SK-N-SH (cell line): ENCODE results near the gene MMS22L. TPM values are rescaled to one million over a fixed set of nuclear protein-coding genes. Genes with fewer than 3 reads are reported as not detected.
"Not testable (repeated sequence)": the region's sequence is repeated elsewhere in the genome, so short reads cannot be mapped to it uniquely, and the experiment has no call there.

Source experiments
- CTCF ChIA-PET: fragments of 300-600, 350-600 bp; formaldehyde crosslinking; extraction: SDS; loops from one replicate; lab custom pipeline; 2021; lab: Yijun Ruan, JAX
- POLR2A ChIA-PET: fragments of 350-600 bp; sonication (Branson Sonifier 250); formaldehyde crosslinking; extraction: SDS; loops from one replicate; lab custom pipeline; 2020; ENCODE audit warnings: antibody characterized with exemption, inconsistent platforms; lab: Yijun Ruan, JAX
- DNase-seq: peaks from one replicate; pipeline ENCODE4 v3.0.0; 2012
- H2AFZ ChIP-seq: fragments of 200-600 bp; sonication (generic); 2 replicates; pipeline ENCODE4 v1.8.1; 2016; ENCODE audit warnings: antibody characterized with exemption, mild to moderate bottlenecking, low read depth
- H3F3A ChIP-seq: fragments of 200-600 bp; sonication (generic); replicated peaks from 2 replicates; pipeline ENCODE3; 2016; ENCODE audit warnings: antibody characterized with exemption, mild to moderate bottlenecking; ENCODE audit not compliant: insufficient read depth
- H3K27ac ChIP-seq, 2 experiments: fragments of 200-500 bp in 1 of 2; fragments of 200-600 bp in 1 of 2; sonication (Bioruptor generic) in 1 of 2; sonication (generic), shearing (Covaris generic) in 1 of 2; 2 replicates each; pipeline versions ENCODE4 v1.5.1 to v1.6.1; 2014 to 2016; ENCODE audit warnings: low read depth in 2 of 2, inconsistent platforms in 1 of 2, low read length in 1 of 2, mild to moderate bottlenecking in 1 of 2, mixed read lengths in 1 of 2
- H3K27me3 ChIP-seq: fragments of 200-600 bp; sonication (generic), shearing (Covaris generic); 2 replicates; pipeline ENCODE4 v1.6.1; 2016; ENCODE audit warnings: mixed run types; ENCODE audit not compliant: insufficient read depth
- H3K36me3 ChIP-seq, 2 experiments: fragments of 200-500 bp in 1 of 2; fragments of 200-600 bp in 1 of 2; sonication (Bioruptor generic) in 1 of 2; sonication (generic) in 1 of 2; replicated peaks in 1 of 2; 2 replicates each; pipeline versions ENCODE3 to v1.5.1; 2014 to 2016; ENCODE audit warnings: low read length in 1 of 2, mild to moderate bottlenecking in 1 of 2; ENCODE audit not compliant: insufficient read depth in 2 of 2, control insufficient read depth in 1 of 2
- H3K4me1 ChIP-seq, 2 experiments: fragments of 200-500 bp in 1 of 2; fragments of 200-600 bp in 1 of 2; sonication (Bioruptor generic) in 1 of 2; sonication (generic), shearing (Covaris generic) in 1 of 2; 2 replicates each; pipeline versions ENCODE4 v1.5.1 to v1.6.1; 2014 to 2016; ENCODE audit warnings: low read depth in 1 of 2, low read length in 1 of 2, mixed run types in 1 of 2; ENCODE audit not compliant: insufficient read depth in 2 of 2, control insufficient read depth in 1 of 2
- H3K4me2 ChIP-seq: fragments of 200-600 bp; sonication (generic), shearing (Covaris generic); 2 replicates; pipeline ENCODE4 v1.6.1; 2017; ENCODE audit warnings: mixed run types
- H3K4me3 ChIP-seq, 2 experiments: fragments of 200-500 bp in 1 of 2; fragments of 200-600 bp in 1 of 2; sonication (Bioruptor generic) in 1 of 2; sonication (generic), shearing (Covaris generic) in 1 of 2; 2 replicates each; pipeline versions ENCODE4 v1.5.1 to v1.8.1; 2014 to 2016; ENCODE audit warnings: low read depth in 2 of 2, inconsistent platforms in 1 of 2, low read length in 1 of 2, mild to moderate bottlenecking in 1 of 2, mixed read lengths in 1 of 2, moderate library complexity in 1 of 2
- H3K79me2 ChIP-seq: fragments of 200-600 bp; sonication (generic); 2 replicates; pipeline ENCODE4 v1.8.1; 2017; ENCODE audit warnings: mild to moderate bottlenecking; ENCODE audit not compliant: insufficient read depth
- H3K9ac ChIP-seq: fragments of 200-600 bp; sonication (generic); 2 replicates; pipeline ENCODE4 v1.6.1; 2017; ENCODE audit warnings: mixed run types
- H3K9me2 ChIP-seq: fragments of 200-600 bp; sonication (generic); 2 replicates; pipeline ENCODE4 v1.6.1; 2017; ENCODE audit warnings: mixed run types
- H3K9me3 ChIP-seq: fragments of 200-600 bp; sonication (generic); 2 replicates; pipeline ENCODE4 v1.6.1; 2017; ENCODE audit warnings: mixed run types, mild to moderate bottlenecking, moderate library complexity
- H4K20me1 ChIP-seq: fragments of 200-600 bp; sonication (generic); 2 replicates; pipeline ENCODE4 v1.6.1; 2017; ENCODE audit warnings: mild to moderate bottlenecking, mixed run types; ENCODE audit not compliant: insufficient read depth
- ELF1 ChIP-seq: IDR thresholded peaks from 2 replicates; pipeline ENCODE4 v1.4.0; 2012
- EP300 ChIP-seq, 2 experiments: IDR thresholded peaks; 2 replicates each; pipeline versions ENCODE4 v1.4.0 to v1.6.1; 2012; ENCODE audit warnings: borderline replicate concordance in 1 of 2, low read depth in 1 of 2, low read length in 1 of 2
- EZH2phosphoT487 ChIP-seq: fragments of 200-600 bp; sonication (generic); IDR thresholded peaks from 2 replicates; pipeline ENCODE4 v1.6.1; 2017; ENCODE audit warnings: low read depth, mixed run types, mild to moderate bottlenecking, antibody characterized with exemption, moderate library complexity, borderline replicate concordance
- FOSL2 ChIP-seq: IDR thresholded peaks from 2 replicates; pipeline ENCODE4 v1.4.0; 2012; ENCODE audit warnings: low read depth, mild to moderate bottlenecking, moderate library complexity, borderline replicate concordance
- FOXJ3 ChIP-seq: sonication (generic); formaldehyde crosslinking; IDR thresholded peaks from 2 replicates; pipeline ENCODE4 v1.5.1; 2020; ENCODE audit warnings: mild to moderate bottlenecking, missing genetic modification reagents
- FOXM1 ChIP-seq: IDR thresholded peaks from 2 replicates; pipeline ENCODE4 v1.4.0; 2012; ENCODE audit warnings: low read depth, mild to moderate bottlenecking
- GATA2 ChIP-seq: sonication (generic); formaldehyde crosslinking; IDR thresholded peaks from 2 replicates; pipeline ENCODE4 v1.5.0; 2020; ENCODE audit warnings: mild to moderate bottlenecking, missing genetic modification reagents
- IRF3 ChIP-seq: fragments of 150-350 bp; IDR thresholded peaks from 2 replicates; pipeline ENCODE4 v1.6.1; 2016; ENCODE audit warnings: mild to moderate bottlenecking, low read depth, low read length
- JUND ChIP-seq: IDR thresholded peaks from 2 replicates; pipeline ENCODE4 v1.4.0; 2012
- MAX ChIP-seq: IDR thresholded peaks from 2 replicates; pipeline ENCODE4 v1.4.0; 2012; ENCODE audit warnings: low read depth
- MEF2A ChIP-seq: IDR thresholded peaks from 2 replicates; pipeline ENCODE4 v1.4.0; 2012; ENCODE audit warnings: low read depth, borderline replicate concordance
- NFIC ChIP-seq: IDR thresholded peaks from 2 replicates; pipeline ENCODE4 v1.4.0; 2012; ENCODE audit warnings: borderline replicate concordance
- POLR2AphosphoS5 ChIP-seq: IDR thresholded peaks from 2 replicates; pipeline ENCODE4 v1.6.1; 2012; ENCODE audit warnings: low read depth, low read length
- RCOR1 ChIP-seq: fragments of 150-350 bp; IDR thresholded peaks from 2 replicates; pipeline ENCODE4 v1.6.1; 2017; ENCODE audit warnings: antibody characterized with exemption, low read length
- RXRA ChIP-seq: IDR thresholded peaks from 2 replicates; pipeline ENCODE4 v1.4.0; 2012; ENCODE audit warnings: low read depth, mild to moderate bottlenecking, borderline replicate concordance
- TCF12 ChIP-seq: IDR thresholded peaks from 2 replicates; pipeline ENCODE4 v1.4.0; 2012
- YY1 ChIP-seq: IDR thresholded peaks from 2 replicates; pipeline ENCODE4 v1.4.0; 2012; ENCODE audit warnings: low read depth, mild to moderate bottlenecking
- WGBS: methylation state at CpG from one replicate; pipeline ENCODE4 v1.1.6; 2017; ENCODE audit warnings: low lambda C conversion rate; 5-methylcytosine and 5-hydroxymethylcytosine counted together
- polyA plus RNA-seq, 3 experiments: library from polyadenylated mRNA; depleted of rRNA; stranded (reverse); fragments of >200 nt; gene quantifications; 2 replicates each; pipeline ENCODE4 v1.2.3, GENCODE V29; 2012
- TF ChIP-seq, protein P1 (sequence below): fragments of 200-600 bp; sonication (generic); IDR thresholded peaks from 2 replicates; pipeline ENCODE4 v1.6.1; 2017; ENCODE audit warnings: antibody characterized with exemption, mild to moderate bottlenecking, moderate library complexity

MMS22L gene
- polyA plus RNA-seq, 1 of the 3 experiments (the other 2 are of a cell fraction) = 4.3 TPM

- Histone ChIP-seq H3K9me2 (no peaks in the 10 kb centered on the region), H3K9ac (no peak overlapping the region), H3K4me3 (no peak overlapping the region), H3K9me3 (peaks cover 6% of the 10 kb centered on the region), H3K27me3 (no peaks in the 10 kb centered on the region), H3K4me1 (no peaks in the 10 kb centered on the region), H3F3A (no peaks in the 10 kb centered on the region), H3K79me2 (no peaks in the 10 kb centered on the region), H3K27ac (no peak overlapping the region), H3K4me2 (no peak overlapping the region), H3K36me3 (peaks cover 28 to 48% of the 10 kb centered on the region in 2 experiments), H2AFZ (no peak overlapping the region), H4K20me1 (no peaks in the 10 kb centered on the region)
- POLR2A ChIA-PET = no interaction called here
- DNase-seq = no peak
- CTCF ChIA-PET = interaction anchor here (2.4 kb wide), 1 partner anchor 26 kb away, joined by 7 read pairs; no protein-coding TSS in a partner anchor
- TF ChIP-seq POLR2AphosphoS5 = no peak
- TF ChIP-seq ELF1 = no peak
- no peak for TF ChIP-seq FOXM1
- TF ChIP-seq FOXJ3 = no peak
- TF ChIP-seq, protein P1, sequence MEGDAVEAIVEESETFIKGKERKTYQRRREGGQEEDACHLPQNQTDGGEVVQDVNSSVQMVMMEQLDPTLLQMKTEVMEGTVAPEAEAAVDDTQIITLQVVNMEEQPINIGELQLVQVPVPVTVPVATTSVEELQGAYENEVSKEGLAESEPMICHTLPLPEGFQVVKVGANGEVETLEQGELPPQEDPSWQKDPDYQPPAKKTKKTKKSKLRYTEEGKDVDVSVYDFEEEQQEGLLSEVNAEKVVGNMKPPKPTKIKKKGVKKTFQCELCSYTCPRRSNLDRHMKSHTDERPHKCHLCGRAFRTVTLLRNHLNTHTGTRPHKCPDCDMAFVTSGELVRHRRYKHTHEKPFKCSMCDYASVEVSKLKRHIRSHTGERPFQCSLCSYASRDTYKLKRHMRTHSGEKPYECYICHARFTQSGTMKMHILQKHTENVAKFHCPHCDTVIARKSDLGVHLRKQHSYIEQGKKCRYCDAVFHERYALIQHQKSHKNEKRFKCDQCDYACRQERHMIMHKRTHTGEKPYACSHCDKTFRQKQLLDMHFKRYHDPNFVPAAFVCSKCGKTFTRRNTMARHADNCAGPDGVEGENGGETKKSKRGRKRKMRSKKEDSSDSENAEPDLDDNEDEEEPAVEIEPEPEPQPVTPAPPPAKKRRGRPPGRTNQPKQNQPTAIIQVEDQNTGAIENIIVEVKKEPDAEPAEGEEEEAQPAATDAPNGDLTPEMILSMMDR = no peak
- TF ChIP-seq YY1 = no peak
- TF ChIP-seq JUND = no peak
Measured at GRCh38 chr6:97160280-97160679, 122.7 kb downstream of the MMS22L start.

DNA sequence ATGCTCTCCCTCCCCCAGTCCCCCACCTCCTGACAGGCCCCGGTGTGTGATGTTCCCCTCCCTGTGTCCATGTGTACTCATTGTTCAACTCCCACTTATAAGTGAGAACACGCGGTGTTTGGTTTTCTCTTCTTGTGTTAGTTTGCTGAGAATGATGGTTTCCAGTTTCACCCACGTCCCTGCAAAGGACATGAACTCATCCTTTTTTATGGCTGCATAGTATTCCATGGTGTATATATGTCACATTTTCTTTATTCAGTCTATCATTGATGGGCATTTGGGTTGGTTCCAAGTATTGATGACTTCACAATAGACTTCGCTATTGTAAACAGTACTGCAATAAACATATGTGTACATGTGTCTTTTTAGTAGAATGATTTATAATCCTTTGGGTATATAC is 127.6 kb downstream of the MMS22L start:
- H3K4me3 ChIP-seq, H3K9ac ChIP-seq, CTCF ChIA-PET, H3K4me2 ChIP-seq, H3K27ac ChIP-seq, H3K9me3 ChIP-seq, DNase-seq, H3K27me3 ChIP-seq, H2AFZ ChIP-seq, H3K9me2 ChIP-seq, POLR2A ChIA-PET, H3K79me2 ChIP-seq, H3K4me1 ChIP-seq, H3F3A ChIP-seq, H4K20me1 ChIP-seq: not testable (repeated sequence)
- peaks cover 19 to 30% of the 10 kb centered on the region in 2 experiments for H3K36me3 ChIP-seq
- WGBS = 97% methylated on average over 5 of the region's 5 CpGs

- CTCF ChIA-PET = interaction anchor here (0.7 kb wide), 1 partner anchor 32 kb away, joined by 3 read pairs; no protein-coding TSS in a partner anchor
- H4K20me1 ChIP-seq = no peaks in the 10 kb centered on the region
- H3K27ac ChIP-seq = no peak overlapping the region
- no peak overlapping the region for H3K4me2 ChIP-seq
- H3K4me1 ChIP-seq = no peaks in the 10 kb centered on the region
- H3K9me2 ChIP-seq = no peaks in the 10 kb centered on the region
- no peaks in the 10 kb centered on the region for H3K27me3 ChIP-seq
- no peak overlapping the region for H3K4me3 ChIP-seq
- DNase-seq = no peak
- WGBS = 97% methylated on average over 3 of the region's 3 CpGs
- no peaks in the 10 kb centered on the region for H3K9me3 ChIP-seq
- H3K79me2 ChIP-seq = no peaks in the 10 kb centered on the region
- peaks cover 13 to 25% of the 10 kb centered on the region in 2 experiments for H3K36me3 ChIP-seq
- H2AFZ ChIP-seq = no peak overlapping the region
- H3K9ac ChIP-seq = no peak overlapping the region
- POLR2A ChIA-PET = no interaction called here
- no peaks in the 10 kb centered on the region for H3F3A ChIP-seq
- TF ChIP-seq EZH2phosphoT487 (no peak), NFIC (no peak), EP300 (IDR thresholded peaks at IDR 0.05; ENCODE audit: borderline replicate concordance in 1 of 2, low read depth in 1 of 2, low read length in 1 of 2) (no peak), RCOR1 (no peak), MAX (no peak), TCF12 (no peak), IRF3 (no peak), YY1 (no peak), MEF2A (no peak), FOXM1 (no peak), FOSL2 (no peak), POLR2AphosphoS5 (no peak), GATA2 (no peak), RXRA (no peak), ELF1 (no peak)
Measured at GRCh38 chr6:97154015-97154414, 129.0 kb downstream of the MMS22L start.
